ENCODE data around the gene MTERF1.

- TF ChIP-seq CTCF (IDR thresholded peaks at IDR 0.05; ENCODE audit: insufficient read depth, low read length) (no peak), POLR2AphosphoS5 (IDR thresholded peaks at IDR 0.05; ENCODE audit: low read depth) (no peak)
Observed at GRCh38 chr7:91883676-91884362, 3.3 kb upstream of the MTERF1 start.
